Hepatocyte (in vitro differentiated cells): ENCODE results near the gene WFDC8.

Source experiments
- EZH2 ChIP-seq: fragments of 200-600 bp; sonication (generic); IDR thresholded peaks from 2 replicates; pipeline ENCODE4 v1.6.1; 2016; ENCODE audit warnings: antibody characterized with exemption, mild to moderate bottlenecking, borderline replicate concordance
- EZH2phosphoT487 ChIP-seq: fragments of 200-600 bp; sonication (generic); IDR thresholded peaks from one replicate; pipeline ENCODE4 v1.6.1; 2018; ENCODE audit warnings: antibody characterized with exemption, mild to moderate bottlenecking, low read depth, moderate library complexity; ENCODE audit not compliant: unreplicated experiment, severe bottlenecking
- TF ChIP-seq, protein P1 (sequence below): fragments of 200-600 bp; sonication (generic); IDR thresholded peaks from 2 replicates; pipeline ENCODE4 v1.5.1; 2016; ENCODE audit warnings: antibody characterized with exemption, mild to moderate bottlenecking; ENCODE audit not compliant: poor library complexity

DNA sequence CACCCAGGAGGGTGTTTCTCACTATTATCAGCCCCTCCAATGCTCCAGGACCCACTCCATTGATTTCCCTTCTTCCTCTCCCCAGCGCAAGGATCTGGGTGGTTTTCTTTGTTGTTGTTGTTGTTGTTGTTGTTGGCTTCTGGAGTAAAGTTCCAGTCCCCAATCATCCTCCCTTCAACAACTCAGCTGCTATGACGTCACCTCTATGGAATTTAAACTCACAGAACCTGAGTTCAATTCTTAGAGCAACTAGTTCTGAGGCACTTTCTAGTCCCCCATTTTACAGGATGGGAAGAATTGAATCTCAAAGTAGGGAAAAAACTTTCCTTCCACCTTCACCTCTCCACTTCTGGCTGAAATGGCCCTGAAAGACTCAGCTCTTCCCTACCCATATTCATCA is 9.7 kb upstream of the WFDC8 start:
- TF ChIP-seq, protein P1, sequence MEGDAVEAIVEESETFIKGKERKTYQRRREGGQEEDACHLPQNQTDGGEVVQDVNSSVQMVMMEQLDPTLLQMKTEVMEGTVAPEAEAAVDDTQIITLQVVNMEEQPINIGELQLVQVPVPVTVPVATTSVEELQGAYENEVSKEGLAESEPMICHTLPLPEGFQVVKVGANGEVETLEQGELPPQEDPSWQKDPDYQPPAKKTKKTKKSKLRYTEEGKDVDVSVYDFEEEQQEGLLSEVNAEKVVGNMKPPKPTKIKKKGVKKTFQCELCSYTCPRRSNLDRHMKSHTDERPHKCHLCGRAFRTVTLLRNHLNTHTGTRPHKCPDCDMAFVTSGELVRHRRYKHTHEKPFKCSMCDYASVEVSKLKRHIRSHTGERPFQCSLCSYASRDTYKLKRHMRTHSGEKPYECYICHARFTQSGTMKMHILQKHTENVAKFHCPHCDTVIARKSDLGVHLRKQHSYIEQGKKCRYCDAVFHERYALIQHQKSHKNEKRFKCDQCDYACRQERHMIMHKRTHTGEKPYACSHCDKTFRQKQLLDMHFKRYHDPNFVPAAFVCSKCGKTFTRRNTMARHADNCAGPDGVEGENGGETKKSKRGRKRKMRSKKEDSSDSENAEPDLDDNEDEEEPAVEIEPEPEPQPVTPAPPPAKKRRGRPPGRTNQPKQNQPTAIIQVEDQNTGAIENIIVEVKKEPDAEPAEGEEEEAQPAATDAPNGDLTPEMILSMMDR = no peak
- TF ChIP-seq EZH2phosphoT487 (no peak), EZH2 (no peak)
